Esophagus (tissue), 2 donors: ENCODE data around the gene NTSR1. TPM values are rescaled to one million over a fixed set of nuclear protein-coding genes. Genes with fewer than 3 reads are reported as not detected.

ENCODE experiments used
- polyA plus RNA-seq, 2 donors: library from polyadenylated mRNA; stranded (reverse); fragments of 200-250 nt; gene quantifications; one replicate each; pipeline ENCODE4 v1.2.3, GENCODE V29; 2013
- donor health status: healthy with polysubstance abuse.
- donor health status: Bipolar disorder and iron deficiency.

Gene NTSR1
- polyA plus RNA-seq, 2 donors: 0.02 TPM

Other genes starting within 250 kb of the NTSR1 start
- under 1 TPM; 0.01 to 0.04 TPM for gene GATA5, start 232.8 kb upstream of the NTSR1 start, polyA plus RNA-seq
- gene SLCO4A1, start 66.3 kb upstream of the NTSR1 start, polyA plus RNA-seq: 10 to 100 TPM; 12.5 to 29.3 TPM
- 1 to 10 TPM; 5.1 to 6.2 TPM for gene MRGBP, start 87.6 kb downstream of the NTSR1 start, polyA plus RNA-seq
- 10 to 100 TPM; 16.9 to 35.6 TPM for gene OGFR, start 96.0 kb downstream of the NTSR1 start, polyA plus RNA-seq
- 1 to 10 TPM; 1.4 to 3.8 TPM for gene COL9A3, start 108.2 kb downstream of the NTSR1 start, polyA plus RNA-seq
- 1 to 10 TPM; 2.8 to 3.5 TPM for gene TCFL5, start 153.0 kb downstream of the NTSR1 start, polyA plus RNA-seq
- gene DIDO1, start 217.7 kb downstream of the NTSR1 start, polyA plus RNA-seq: 10 to 100 TPM; 17.3 TPM
- gene GID8, start 229.3 kb downstream of the NTSR1 start, polyA plus RNA-seq: 10 to 100 TPM; 16.2 to 30.0 TPM
- 1 to 10 TPM; 1.0 to 3.3 TPM for gene SLC17A9, start 243.9 kb downstream of the NTSR1 start, polyA plus RNA-seq